ENCODE measurements around the gene MAGEF1.

MAGEF1 gene

DNA sequence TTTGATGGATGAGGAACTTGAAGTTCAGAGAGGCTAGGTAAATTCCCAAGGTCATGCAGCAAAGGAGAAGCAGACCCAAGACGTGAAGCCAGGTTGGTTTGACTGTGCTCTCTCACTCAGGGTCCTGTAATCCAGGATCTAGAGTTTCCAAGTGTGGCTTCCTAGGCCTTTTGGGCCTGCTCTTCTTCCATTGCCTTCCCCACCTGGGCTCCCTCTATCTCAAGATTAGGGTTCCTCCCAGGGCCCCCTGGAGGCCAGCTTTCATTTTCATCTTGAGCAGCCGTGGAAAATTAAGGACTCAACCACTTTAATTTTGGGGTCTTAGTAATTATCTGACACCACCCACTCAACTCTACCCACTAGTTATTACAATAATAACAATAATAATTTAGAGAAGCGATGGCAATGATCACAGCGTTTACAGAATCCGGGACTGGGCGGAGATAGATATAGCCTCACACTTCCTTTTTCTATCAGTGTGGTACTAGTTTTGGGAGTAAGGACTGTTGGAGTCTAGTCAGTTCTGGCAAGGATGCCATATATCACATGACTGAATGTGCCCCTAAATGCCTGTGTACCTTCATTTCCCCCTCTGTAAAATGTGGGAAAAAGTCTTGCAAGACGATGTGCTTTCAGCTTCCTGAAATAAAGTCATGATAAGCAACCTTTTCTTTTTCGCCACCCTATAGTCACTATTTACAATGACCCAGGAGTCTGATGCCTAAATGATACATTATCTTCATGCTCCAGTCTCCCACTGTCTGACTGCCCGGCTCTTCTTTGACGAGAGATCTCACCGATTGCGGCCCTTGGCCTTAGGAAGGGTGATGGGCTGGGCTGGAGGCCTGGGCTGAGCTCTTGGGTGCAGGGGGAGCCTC is 30.2 kb upstream of the MAGEF1 start:
- TF ChIP-seq, protein P1, sequence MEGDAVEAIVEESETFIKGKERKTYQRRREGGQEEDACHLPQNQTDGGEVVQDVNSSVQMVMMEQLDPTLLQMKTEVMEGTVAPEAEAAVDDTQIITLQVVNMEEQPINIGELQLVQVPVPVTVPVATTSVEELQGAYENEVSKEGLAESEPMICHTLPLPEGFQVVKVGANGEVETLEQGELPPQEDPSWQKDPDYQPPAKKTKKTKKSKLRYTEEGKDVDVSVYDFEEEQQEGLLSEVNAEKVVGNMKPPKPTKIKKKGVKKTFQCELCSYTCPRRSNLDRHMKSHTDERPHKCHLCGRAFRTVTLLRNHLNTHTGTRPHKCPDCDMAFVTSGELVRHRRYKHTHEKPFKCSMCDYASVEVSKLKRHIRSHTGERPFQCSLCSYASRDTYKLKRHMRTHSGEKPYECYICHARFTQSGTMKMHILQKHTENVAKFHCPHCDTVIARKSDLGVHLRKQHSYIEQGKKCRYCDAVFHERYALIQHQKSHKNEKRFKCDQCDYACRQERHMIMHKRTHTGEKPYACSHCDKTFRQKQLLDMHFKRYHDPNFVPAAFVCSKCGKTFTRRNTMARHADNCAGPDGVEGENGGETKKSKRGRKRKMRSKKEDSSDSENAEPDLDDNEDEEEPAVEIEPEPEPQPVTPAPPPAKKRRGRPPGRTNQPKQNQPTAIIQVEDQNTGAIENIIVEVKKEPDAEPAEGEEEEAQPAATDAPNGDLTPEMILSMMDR (IDR thresholded peaks at IDR 0.05; ENCODE audit: control insufficient read depth, extremely low read depth, insufficient read depth), result no peak
- H3K4me3 ChIP-seq (ENCODE audit: low read depth, low read length), result no peak overlapping the region
- no peak for DNase-seq (ENCODE audit: low read depth)

DNA sequence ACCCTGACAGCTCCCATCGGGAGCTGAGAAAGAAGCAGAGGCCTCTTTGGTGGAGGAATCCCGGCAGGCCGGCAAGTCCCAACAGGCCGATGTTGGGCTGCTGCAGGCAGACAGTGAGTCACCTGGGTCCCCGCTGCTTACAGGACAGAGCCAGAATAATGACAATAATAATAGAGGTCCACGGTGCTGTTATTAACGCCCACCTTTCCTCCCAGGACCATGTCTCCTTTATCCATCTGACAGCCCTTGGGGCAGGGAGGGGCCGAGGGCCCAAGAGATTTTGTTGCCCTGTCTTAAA is 29.3 kb upstream of the MAGEF1 start:
- TF ChIP-seq, protein P1 (IDR thresholded peaks at IDR 0.05; ENCODE audit: control insufficient read depth, extremely low read depth, insufficient read depth), result no peak
- no peak overlapping the region for H3K4me3 ChIP-seq (ENCODE audit: low read depth, low read length)
- no peak for DNase-seq (ENCODE audit: low read depth)

- H3K4me3 ChIP-seq (ENCODE audit: low read depth, low read length), result no peak overlapping the region
- DNase-seq (ENCODE audit: low read depth), result no peak
- TF ChIP-seq, protein P1 (IDR thresholded peaks at IDR 0.05; ENCODE audit: control insufficient read depth, extremely low read depth, insufficient read depth), result no peak
Observed at GRCh38 chr3:184740509-184741258, 28.8 kb upstream of the MAGEF1 start.

DNA sequence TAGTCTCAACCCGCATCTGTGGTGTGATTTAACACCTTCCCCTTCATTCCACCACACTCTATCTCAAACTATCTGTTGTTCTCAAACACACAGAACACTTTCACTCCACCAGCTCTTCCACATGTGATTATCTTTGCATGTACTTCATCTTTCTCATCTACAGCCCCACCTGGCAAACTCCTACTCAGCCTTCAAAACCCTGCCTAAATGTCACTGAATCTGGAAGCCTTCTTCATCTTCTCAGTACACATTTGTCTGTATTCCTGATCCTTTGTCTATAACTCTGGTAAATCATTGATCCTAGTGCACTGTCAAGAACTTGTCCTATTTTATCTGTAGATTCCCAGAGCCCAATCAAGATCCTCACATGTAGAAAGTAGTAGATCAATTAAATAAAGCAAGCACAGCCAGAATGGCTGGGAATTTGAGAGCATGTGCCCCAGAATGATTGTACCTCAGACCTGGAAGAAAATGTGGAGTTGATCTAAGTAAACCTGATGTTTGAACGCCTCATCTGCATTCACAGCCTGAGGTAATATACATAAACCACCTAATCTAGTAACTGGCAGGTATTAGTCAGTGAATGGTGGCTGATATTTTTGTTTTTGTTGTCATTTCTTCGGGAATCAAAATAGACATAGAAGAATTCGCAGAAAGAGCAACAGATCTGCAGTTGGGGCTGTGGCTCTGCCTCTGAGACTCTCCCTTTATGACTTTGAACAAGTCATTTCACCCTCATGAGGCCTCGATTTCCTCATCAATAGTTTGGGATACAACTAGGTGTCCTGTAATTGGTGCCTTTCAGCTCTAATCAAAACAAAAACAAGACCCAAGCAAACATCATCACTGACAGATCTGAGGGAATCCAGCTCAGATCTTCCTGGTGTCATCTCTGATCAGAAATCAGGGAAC is 28.0 kb upstream of the MAGEF1 start:
- no peak overlapping the region for H3K4me3 ChIP-seq (ENCODE audit: low read depth, low read length)
- TF ChIP-seq, protein P1 (IDR thresholded peaks at IDR 0.05; ENCODE audit: control insufficient read depth, extremely low read depth, insufficient read depth), result no peak
- no peak for DNase-seq (ENCODE audit: low read depth)

- TF ChIP-seq, protein P1 (IDR thresholded peaks at IDR 0.05; ENCODE audit: control insufficient read depth, extremely low read depth, insufficient read depth), result no peak
- H3K4me3 ChIP-seq (ENCODE audit: low read depth, low read length), result no peak overlapping the region
- DNase-seq (ENCODE audit: low read depth), result no peak
Observed at GRCh38 chr3:184738982-184739381, 27.1 kb upstream of the MAGEF1 start.

GRCh38 chr3:184738506-184738890 is 26.6 kb upstream of the MAGEF1 start:
- TF ChIP-seq, protein P1 (IDR thresholded peaks at IDR 0.05; ENCODE audit: control insufficient read depth, extremely low read depth, insufficient read depth), result no peak
- no peak overlapping the region for H3K4me3 ChIP-seq (ENCODE audit: low read depth, low read length)
- no peak for DNase-seq (ENCODE audit: low read depth)
